ENCODE measurements around the gene LHX2. TPM values are rescaled to one million over a fixed set of nuclear protein-coding genes. Genes with fewer than 3 reads are reported as not detected.
A peak's percentile ranks its signal among the peaks of the same experiment; 100 is the strongest.

LHX2 gene
- total and polyA plus RNA-seq, 2 of the 13 experiments (the other 11 are each of a cell fraction or from before 2014, with no cell fraction given): not detected

DNA sequence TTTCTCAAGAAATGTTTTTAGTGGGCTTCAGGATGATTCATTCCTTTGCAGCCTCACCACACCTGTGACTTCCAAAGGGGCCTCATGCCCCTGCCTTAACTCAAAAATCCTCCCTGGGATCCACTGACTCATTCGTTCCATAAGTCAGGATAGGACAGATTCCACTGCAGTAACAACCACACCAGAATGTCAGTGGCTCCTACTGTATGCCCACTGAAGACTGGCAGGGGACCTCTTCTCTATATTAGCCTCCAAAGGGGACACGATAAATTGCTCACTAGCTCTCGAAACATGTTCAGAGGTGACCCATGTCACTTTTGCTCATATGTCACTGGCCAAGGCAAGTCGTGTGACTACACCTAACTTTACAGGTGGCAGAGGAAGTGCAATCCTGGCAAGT lies 25.7 kb upstream of the LHX2 start:
- Histone ChIP-seq H4K20me1 (ENCODE audit: insufficient read depth, low read length) (no peaks in the 10 kb centered on the region), H3K4me2 (ENCODE audit: low read depth, low read length) (no peak overlapping the region), H3K36me3 (replicated peaks in 1 of 2; ENCODE audit: control insufficient read depth in 1 of 2, insufficient read depth in 2 of 2, low read length in 2 of 2) (no peaks in the 10 kb centered on the region), H3K4me3 (replicated peaks in 1 of 3; ENCODE audit: insufficient read depth in 1 of 3, low read depth in 2 of 3, low read length in 3 of 3) (no peak overlapping the region), H2AFZ (ENCODE audit: low read length) (no peak overlapping the region), H3K27me3 (ENCODE audit: control insufficient read depth in 1 of 2, insufficient read depth in 2 of 2, low read length in 2 of 2) (peaks cover 8 to 67% of the 10 kb centered on the region in 2 experiments), H3K4me1 (ENCODE audit: insufficient read depth, low read length) (no peaks in the 10 kb centered on the region), H3K9ac (ENCODE audit: insufficient read depth, low read depth, low read length) (no peak overlapping the region), H3K27ac (ENCODE audit: extremely low read length, insufficient read depth, low read length) (no peak overlapping the region), H3K79me2 (ENCODE audit: insufficient read depth, low read length) (no peaks in the 10 kb centered on the region), H3K9me3 (ENCODE audit: low read length) (no peaks in the 10 kb centered on the region)
- ChIA-PET CTCF (ENCODE audit: low intra/inter-chr PET ratio, low total read pairs) (no interaction called here), POLR2A (no interaction called here)
- FAIRE-seq (no peak), ATAC-seq (no peak), DNase-seq (ENCODE audit: low spot score) (no peak)
- in situ Hi-C loops (cut with HindIII; ENCODE audit: extremely low pct_ligation_motif_present, low pct_unique_long_range_greater_than_20kb) (no loop called here), intact Hi-C loops (cut with micrococcal nuclease; ENCODE audit: unreplicated experiment) (no loop called here)
- no TSS peak for BruUV-seq (replicated peaks)
- WGBS (ENCODE audit: low lambda C conversion rate): 7% methylated on average over 1 of the region's 4 CpGs
- TF ChIP-seq ZNF841 (CRISPR knock-in tag; IDR thresholded peaks at IDR 0.05; ENCODE audit: borderline replicate concordance) (no peak), KDM6A (CRISPR knock-in tag; IDR thresholded peaks at IDR 0.05; ENCODE audit: low read depth) (no peak), KDM5A (IDR thresholded peaks at IDR 0.05; ENCODE audit: borderline replicate concordance, low read length) (no peak), ZNF12 (CRISPR knock-in tag; IDR thresholded peaks at IDR 0.05) (peak; percentile 88; the same call in 1 of the 2 replicates)
- TF ChIP-seq, protein P1, sequence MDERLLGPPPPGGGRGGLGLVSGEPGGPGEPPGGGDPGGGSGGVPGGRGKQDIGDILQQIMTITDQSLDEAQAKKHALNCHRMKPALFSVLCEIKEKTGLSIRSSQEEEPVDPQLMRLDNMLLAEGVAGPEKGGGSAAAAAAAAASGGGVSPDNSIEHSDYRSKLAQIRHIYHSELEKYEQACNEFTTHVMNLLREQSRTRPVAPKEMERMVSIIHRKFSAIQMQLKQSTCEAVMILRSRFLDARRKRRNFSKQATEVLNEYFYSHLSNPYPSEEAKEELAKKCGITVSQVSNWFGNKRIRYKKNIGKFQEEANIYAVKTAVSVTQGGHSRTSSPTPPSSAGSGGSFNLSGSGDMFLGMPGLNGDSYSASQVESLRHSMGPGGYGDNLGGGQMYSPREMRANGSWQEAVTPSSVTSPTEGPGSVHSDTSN (CRISPR knock-in tag; IDR thresholded peaks at IDR 0.05): no peak

- H2AFZ ChIP-seq (ENCODE audit: low read length): no peak overlapping the region
- H3K4me1 ChIP-seq (ENCODE audit: insufficient read depth, low read length): no peaks in the 10 kb centered on the region
- intact Hi-C loops (cut with micrococcal nuclease; ENCODE audit: unreplicated experiment) (no loop called here), in situ Hi-C loops (cut with HindIII; ENCODE audit: extremely low pct_ligation_motif_present, low pct_unique_long_range_greater_than_20kb) (no loop called here)
- no peak overlapping the region for H3K4me2 ChIP-seq (ENCODE audit: low read depth, low read length)
- H3K9ac ChIP-seq (ENCODE audit: insufficient read depth, low read depth, low read length): no peak overlapping the region
- H3K79me2 ChIP-seq (ENCODE audit: insufficient read depth, low read length): no peaks in the 10 kb centered on the region
- H3K4me3 ChIP-seq (replicated peaks in 1 of 3; ENCODE audit: insufficient read depth in 1 of 3, low read depth in 2 of 3, low read length in 3 of 3): no peak overlapping the region
- BruUV-seq (replicated peaks): no TSS peak
- ATAC-seq (no peak), DNase-seq (ENCODE audit: low spot score) (no peak), FAIRE-seq (no peak)
- no peak overlapping the region for H3K27ac ChIP-seq (ENCODE audit: extremely low read length, insufficient read depth, low read length)
- H3K27me3 ChIP-seq (ENCODE audit: control insufficient read depth in 1 of 2, insufficient read depth in 2 of 2, low read length in 2 of 2): peaks cover 2 to 46% of the 10 kb centered on the region in 2 experiments
- 13% methylated on average over 5 of the region's 5 CpGs for WGBS (ENCODE audit: low lambda C conversion rate)
- no peaks in the 10 kb centered on the region for H3K36me3 ChIP-seq (replicated peaks in 1 of 2; ENCODE audit: control insufficient read depth in 1 of 2, insufficient read depth in 2 of 2, low read length in 2 of 2)
- TF ChIP-seq NBN (conservative IDR thresholded peaks at IDR 0.05) (no peak), ARID3A (IDR thresholded peaks at IDR 0.05; ENCODE audit: low read depth, low read length) (no peak), MEF2D (CRISPR knock-in tag; IDR thresholded peaks at IDR 0.05) (no peak), BORCS8-MEF2B (CRISPR knock-in tag; IDR thresholded peaks at IDR 0.05) (no peak), SIN3B (IDR thresholded peaks at IDR 0.05; ENCODE audit: low read length) (no peak), PHF8 (CRISPR knock-in tag; IDR thresholded peaks at IDR 0.05) (no peak), SIX4 (CRISPR knock-in tag; IDR thresholded peaks at IDR 0.05) (no peak), ZNF577 (CRISPR knock-in tag; IDR thresholded peaks at IDR 0.05; ENCODE audit: borderline replicate concordance, low read depth) (no peak), KAT2B (IDR thresholded peaks at IDR 0.05; ENCODE audit: borderline replicate concordance, low read depth, low read length) (no peak)
- no peaks in the 10 kb centered on the region for H3K9me3 ChIP-seq (ENCODE audit: low read length)
- no peaks in the 10 kb centered on the region for H4K20me1 ChIP-seq (ENCODE audit: insufficient read depth, low read length)
- POLR2A ChIA-PET: no interaction called here
- CTCF ChIA-PET (ENCODE audit: low intra/inter-chr PET ratio, low total read pairs): no interaction called here
Observed at GRCh38 chr9:123990427-123990826, 21.1 kb upstream of the LHX2 start.

All from HepG2 (cell line).